Measurements from ENCODE around the gene NPIPB2. TPM values are rescaled to one million over a fixed set of nuclear protein-coding genes. Genes with fewer than 3 reads are reported as not detected.
A peak's percentile ranks its signal among the peaks of the same experiment; 100 is the strongest.

NPIPB2 gene
- total and polyA plus RNA-seq, 2 of the 13 experiments (the other 11 are each of a cell fraction or from before 2014, with no cell fraction given), result 1.8 to 4.1 TPM

- no peak for TF ChIP-seq ZNF703 (CRISPR knock-in tag; IDR thresholded peaks at IDR 0.05; ENCODE audit: borderline replicate concordance)
- TF ChIP-seq ZNF282 (IDR thresholded peaks at IDR 0.05; ENCODE audit: partially characterized antibody), result no peak
- no peak for TF ChIP-seq ZNF569 (CRISPR knock-in tag; IDR thresholded peaks at IDR 0.05; ENCODE audit: borderline replicate concordance)
- no peak for TF ChIP-seq GMEB2 (CRISPR knock-in tag; IDR thresholded peaks at IDR 0.05; ENCODE audit: low read depth)
- no peak for TF ChIP-seq ZNF660 (CRISPR knock-in tag; IDR thresholded peaks at IDR 0.05; ENCODE audit: borderline replicate concordance, low read depth)
- TF ChIP-seq MAFG (CRISPR knock-in tag; IDR thresholded peaks at IDR 0.05), result no peak
- TF ChIP-seq ZNF180 (CRISPR knock-in tag; IDR thresholded peaks at IDR 0.05; ENCODE audit: borderline replicate concordance, low read depth), result no peak
- TF ChIP-seq AHDC1 (CRISPR knock-in tag; IDR thresholded peaks at IDR 0.05; ENCODE audit: borderline replicate concordance), result peak; percentile 89
- peak; percentile 69 for TF ChIP-seq TEAD3 (CRISPR knock-in tag; optimal IDR thresholded peaks at IDR 0.05; ENCODE audit: borderline replicate concordance)
- TF ChIP-seq HNRNPUL1 (IDR thresholded peaks at IDR 0.05; ENCODE audit: low read depth, low read length), result no peak
- TF ChIP-seq DNMT3B (CRISPR knock-in tag; conservative IDR thresholded peaks at IDR 0.05), result 0 out of 2 replicates have a peak, but pooled peaks have one; percentile 46
- no peak for TF ChIP-seq KDM1A (CRISPR knock-in tag; IDR thresholded peaks at IDR 0.05)
- no peak for TF ChIP-seq HNRNPK (IDR thresholded peaks at IDR 0.05; ENCODE audit: low read depth, low read length, poor library complexity, severe bottlenecking)
- peak; percentile 42; the same call in 1 of the 2 replicates for TF ChIP-seq ATF1 (CRISPR knock-in tag; IDR thresholded peaks at IDR 0.05)
- TF ChIP-seq ZNF776 (CRISPR knock-in tag; IDR thresholded peaks at IDR 0.05), result no peak
- TF ChIP-seq ZBTB7A (CRISPR knock-in tag; IDR thresholded peaks at IDR 0.05), result no peak
- no peak for TF ChIP-seq ZNF136 (CRISPR knock-in tag; IDR thresholded peaks at IDR 0.05; ENCODE audit: low read depth)
- TF ChIP-seq PBX2 (CRISPR knock-in tag; IDR thresholded peaks at IDR 0.05), result no peak; the same call in 1 of the 2 replicates
- peak; percentile 94 for TF ChIP-seq ARID3A (IDR thresholded peaks at IDR 0.05; ENCODE audit: low read depth, low read length)
- no peak for TF ChIP-seq SKI (IDR thresholded peaks at IDR 0.05; ENCODE audit: partially characterized antibody)
These were observed 25.1 kb downstream of the NPIPB2 start (continued) for GRCh38 chr16:11916524-11917285.
